HCT116 (cell line): Measurements from ENCODE around the gene TMEM121. TPM values are rescaled to one million over a fixed set of nuclear protein-coding genes. Genes with fewer than 3 reads are reported as not detected.

ENCODE experiments used
- ATAC-seq: fragments of 200-7000 bp; cut with Tn5 transposase; 2 replicates; pipeline ENCODE4 v1.9.1; 2020; ENCODE audit warnings: mild to moderate bottlenecking, moderate library complexity
- BruUV-seq: library from RNA; stranded (reverse); fragments of 400-500 nt; replicated peaks from 2 replicates; lab custom pipeline; 2021; lab: Mats Ljungman, UMichigan
- CTCF ChIA-PET: fragments of 300-600 bp; sonication (Branson Sonifier 250); formaldehyde crosslinking; loops from one replicate; lab custom pipeline; 2021; ENCODE audit warnings: antibody characterized with exemption; lab: Charles Lee
- POLR2A ChIA-PET: fragments of 300-600, 350-600 bp; sonication (Branson Sonifier 250); formaldehyde crosslinking; loops from one replicate; lab custom pipeline; 2021; ENCODE audit warnings: antibody characterized with exemption; lab: Charles Lee
- RAD21 ChIA-PET, 2 experiments: fragments of 300-600 bp; sonication (Branson Sonifier 250); formaldehyde crosslinking; loops; one replicate each; lab custom pipeline; 2023; ENCODE audit warnings: low total read pairs in 2 of 2; ENCODE audit not compliant: uncharacterized antibody in 2 of 2, unreplicated experiment in 2 of 2, low non-redundant PET in 1 of 2; lab: Charles Lee
- DNase-seq: peaks from one replicate; pipeline ENCODE4 v3.0.0-alpha.2; 2010; ENCODE audit warnings: low read depth, low spot score
- H2AFZ ChIP-seq: fragments of 200-600 bp; shearing (Covaris generic), sonication (generic); 2 replicates; pipeline ENCODE4 v1.6.1; 2017; ENCODE audit warnings: low read depth, mixed run types, mixed read lengths, antibody characterized with exemption, low read length; ENCODE audit not compliant: poor library complexity, severe bottlenecking
- H3K27ac ChIP-seq: 2 replicates; pipeline ENCODE4 v1.5.1; 2012; ENCODE audit warnings: low read depth, low read length
- H3K27me3 ChIP-seq: fragments of 200-600 bp; sonication (generic); 2 replicates; pipeline ENCODE4 v1.6.1; 2016; ENCODE audit warnings: mixed run types, low read length, mixed read lengths; ENCODE audit not compliant: insufficient read depth
- H3K36me3 ChIP-seq, 2 experiments: fragments of 200-500 bp in 1 of 2; fragments of 200-600 bp in 1 of 2; sonication (Bioruptor generic) in 1 of 2; sonication (generic) in 1 of 2; 2 replicates each; pipeline versions ENCODE4 v1.5.1 to v1.6.1; 2014 to 2016; ENCODE audit warnings: low read length in 2 of 2, inconsistent platforms in 1 of 2, mixed read lengths in 1 of 2, mixed run types in 1 of 2; ENCODE audit not compliant: insufficient read depth in 2 of 2, control insufficient read depth in 1 of 2
- H3K4me1 ChIP-seq, 2 experiments: fragments of 200-600 bp in 1 of 2; sonication (generic) in 1 of 2; 2 replicates each; pipeline versions ENCODE4 v1.5.1 to v1.6.1; 2012 to 2017; ENCODE audit warnings: low read length in 2 of 2, inconsistent platforms in 1 of 2, mild to moderate bottlenecking in 1 of 2, mixed read lengths in 1 of 2, mixed run types in 1 of 2, moderate library complexity in 1 of 2; ENCODE audit not compliant: insufficient read depth in 2 of 2, control insufficient read depth in 1 of 2
- H3K4me2 ChIP-seq: fragments of 200-600 bp; sonication (generic); 2 replicates; pipeline ENCODE4 v1.6.1; 2017; ENCODE audit warnings: mixed run types, low read length, mixed read lengths
- H3K4me3 ChIP-seq, 2 experiments: fragments of 200-600 bp in 1 of 2; sonication (generic) in 1 of 2; replicated peaks in 1 of 2; 2 replicates each; pipeline ENCODE4 v1.5.1; 2011 to 2016; ENCODE audit warnings: low read length in 2 of 2, control low read depth in 1 of 2, low read depth in 1 of 2, mild to moderate bottlenecking in 1 of 2, mixed read lengths in 1 of 2, mixed run types in 1 of 2
- H3K79me2 ChIP-seq: fragments of 200-600 bp; sonication (generic); 2 replicates; pipeline ENCODE4 v1.6.1; 2017; ENCODE audit warnings: mild to moderate bottlenecking, mixed run types, low read length, moderate library complexity, mixed read lengths; ENCODE audit not compliant: insufficient read depth
- H3K9ac ChIP-seq: fragments of 200-600 bp; sonication (generic); 2 replicates; pipeline ENCODE4 v1.6.1; 2016; ENCODE audit warnings: low read length, mixed read lengths
- H3K9me2 ChIP-seq: fragments of 200-600 bp; sonication (generic), shearing (Covaris generic); 2 replicates; pipeline ENCODE4 v1.6.1; 2017; ENCODE audit warnings: mixed run types, mild to moderate bottlenecking, moderate library complexity; ENCODE audit not compliant: insufficient read depth
- H3K9me3 ChIP-seq, 2 experiments: fragments of 200-500 bp in 1 of 2; fragments of 200-600 bp in 1 of 2; sonication (Bioruptor generic) in 1 of 2; sonication (generic) in 1 of 2; 2 replicates each; pipeline ENCODE4 v1.6.1; 2014 to 2017; ENCODE audit warnings: low read length in 2 of 2, mixed read lengths in 2 of 2, inconsistent platforms in 1 of 2, low read depth in 1 of 2, mild to moderate bottlenecking in 1 of 2, mixed run types in 1 of 2, moderate library complexity in 1 of 2; ENCODE audit not compliant: control insufficient read depth in 1 of 2, insufficient read depth in 1 of 2
- H4K20me1 ChIP-seq: fragments of 200-600 bp; sonication (generic), shearing (Covaris generic); 2 replicates; pipeline ENCODE4 v1.6.1; 2017; ENCODE audit warnings: mixed run types, mild to moderate bottlenecking, moderate library complexity; ENCODE audit not compliant: insufficient read depth
- CEBPB ChIP-seq: IDR thresholded peaks from 2 replicates; pipeline ENCODE4 v1.6.1; 2012; ENCODE audit warnings: low read depth
- EGR1 ChIP-seq: IDR thresholded peaks from 2 replicates; pipeline ENCODE4 v1.6.1; 2012; ENCODE audit warnings: low read depth
- ELF1 ChIP-seq: IDR thresholded peaks from 2 replicates; pipeline ENCODE4 v1.6.1; 2012; ENCODE audit warnings: low read depth, borderline replicate concordance
- EZH2 ChIP-seq: fragments of 200-600 bp; sonication (generic); IDR thresholded peaks from 2 replicates; pipeline ENCODE4 v1.6.1; 2017; ENCODE audit warnings: antibody characterized with exemption, mixed run types
- EZH2phosphoT487 ChIP-seq: fragments of 200-600 bp; IDR thresholded peaks from 2 replicates; pipeline ENCODE4 v1.6.1; 2018; ENCODE audit warnings: antibody characterized with exemption, borderline replicate concordance
- JUND ChIP-seq: IDR thresholded peaks from 2 replicates; pipeline ENCODE4 v1.6.1; 2012
- MAX ChIP-seq: IDR thresholded peaks from 2 replicates; pipeline ENCODE4 v1.6.1; 2012
- POLR2AphosphoS5 ChIP-seq: IDR thresholded peaks from 2 replicates; pipeline ENCODE4 v1.6.1; 2011; ENCODE audit warnings: mild to moderate bottlenecking, low read depth, low read length, moderate library complexity
- RAD21 ChIP-seq: IDR thresholded peaks from 2 replicates; pipeline ENCODE4 v1.6.1; 2012; ENCODE audit warnings: low read depth, mild to moderate bottlenecking
- SIN3A ChIP-seq: IDR thresholded peaks from 2 replicates; pipeline ENCODE4 v1.6.1; 2012; ENCODE audit warnings: low read depth
- SP1 ChIP-seq: IDR thresholded peaks from 2 replicates; pipeline ENCODE4 v1.6.1; 2012; ENCODE audit warnings: low read depth
- TCF7L2 ChIP-seq: IDR thresholded peaks from 2 replicates; pipeline ENCODE4 v1.7.0; 2011; ENCODE audit warnings: borderline replicate concordance, inconsistent platforms; ENCODE audit not compliant: insufficient read depth, insufficient read length; ENCODE audit errors: extremely low read depth
- YY1 ChIP-seq: IDR thresholded peaks from 2 replicates; pipeline ENCODE4 v1.6.1; 2011; ENCODE audit warnings: low read length, low read depth, moderate library complexity, mild to moderate bottlenecking; ENCODE audit not compliant: insufficient replicate concordance; ENCODE audit errors: extremely low read depth
- ZBTB33 ChIP-seq: IDR thresholded peaks from 2 replicates; pipeline ENCODE4 v1.6.1; 2011; ENCODE audit warnings: mild to moderate bottlenecking, low read length, moderate library complexity; ENCODE audit not compliant: insufficient replicate concordance; ENCODE audit errors: extremely low read depth
- ZFX ChIP-seq: fragments of 450-650 bp; IDR thresholded peaks from 2 replicates; pipeline ENCODE4 v1.6.1; 2017
- ZNF274 ChIP-seq: fragments of 200-500 bp; sonication (Bioruptor generic); IDR thresholded peaks from 2 replicates; pipeline ENCODE4 v1.6.1; 2014; ENCODE audit warnings: mild to moderate bottlenecking, low read depth, low read length, inconsistent platforms
- intact Hi-C: fragments of 100-400 bp; cut with micrococcal nuclease; formaldehyde crosslinking; loops from 2 replicates; pipeline ENCODE4 v1.10.0; 2022
- total RNA-seq: library from RNA; stranded (reverse); gene quantifications from one replicate; pipeline ENCODE4 v1.2.1, GENCODE V29; 2021; ENCODE audit not compliant: unreplicated experiment

The TMEM121 gene
- total RNA-seq, 1 experiment from 2014 or later, result 5.5 TPM

GRCh38 chr14:105502446-105503295, 23.7 kb upstream of the TMEM121 start:
- RAD21 ChIA-PET, result no interaction called here
- Histone ChIP-seq H3K9ac (no peak overlapping the region), H2AFZ (no peak overlapping the region), H3K4me3 (no peak overlapping the region), H3K36me3 (no peaks in the 10 kb centered on the region), H3K9me3 (no peaks in the 10 kb centered on the region), H3K79me2 (no peaks in the 10 kb centered on the region), H3K4me1 (no peaks in the 10 kb centered on the region), H3K9me2 (no peaks in the 10 kb centered on the region), H3K4me2 (no peak overlapping the region), H3K27ac (no peak overlapping the region), H4K20me1 (no peaks in the 10 kb centered on the region), H3K27me3 (no peaks in the 10 kb centered on the region)
- DNase-seq, result no peak
- intact Hi-C loops, result no loop called here
- POLR2A ChIA-PET, result no interaction called here
- CTCF ChIA-PET, result no interaction called here
- TF ChIP-seq YY1 (no peak), JUND (no peak), ZBTB33 (no peak), TCF7L2 (no peak), EZH2phosphoT487 (no peak), ELF1 (no peak), MAX (no peak), EZH2 (no peak), ZNF274 (no peak), CEBPB (no peak), ZFX (no peak), SIN3A (no peak), SP1 (no peak), POLR2AphosphoS5 (no peak), EGR1 (no peak), RAD21 (no peak)
- no peak for ATAC-seq
- BruUV-seq, result no TSS peak
